NOMO-1 treated with DMSO at 0.1 percent for 48 hours (cell line): ENCODE measurements around the gene GRK5.
A peak's percentile ranks its signal among the peaks of the same experiment; 100 is the strongest.

Experiments
- DNase-seq: peaks from one replicate; lab custom pipeline; 2025; ENCODE audit not compliant: unreplicated experiment; lab: John Stamatoyannopoulos, UW

GRK5 gene

DNA sequence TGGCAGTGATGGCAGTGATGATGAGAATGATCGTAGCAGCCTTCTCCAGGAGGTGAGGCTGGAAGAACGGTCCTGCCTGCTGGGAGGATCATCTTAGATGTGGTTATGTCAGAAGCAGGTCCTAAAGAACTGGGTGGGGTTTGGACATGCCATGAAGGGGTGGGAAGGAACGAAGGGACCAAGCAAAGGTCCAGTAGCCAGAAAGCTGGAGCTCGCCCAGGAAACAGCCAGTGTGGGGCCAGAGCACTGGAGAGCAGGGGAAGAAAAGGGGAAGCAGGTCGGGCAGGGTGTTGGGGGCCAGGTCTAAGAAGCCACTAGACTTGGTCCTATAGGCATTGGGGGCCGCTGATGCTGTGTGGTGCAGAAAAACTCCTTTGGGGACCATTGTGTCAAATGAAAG is 207.8 kb downstream of the GRK5 start:
- DNase-seq, result no peak

DNA sequence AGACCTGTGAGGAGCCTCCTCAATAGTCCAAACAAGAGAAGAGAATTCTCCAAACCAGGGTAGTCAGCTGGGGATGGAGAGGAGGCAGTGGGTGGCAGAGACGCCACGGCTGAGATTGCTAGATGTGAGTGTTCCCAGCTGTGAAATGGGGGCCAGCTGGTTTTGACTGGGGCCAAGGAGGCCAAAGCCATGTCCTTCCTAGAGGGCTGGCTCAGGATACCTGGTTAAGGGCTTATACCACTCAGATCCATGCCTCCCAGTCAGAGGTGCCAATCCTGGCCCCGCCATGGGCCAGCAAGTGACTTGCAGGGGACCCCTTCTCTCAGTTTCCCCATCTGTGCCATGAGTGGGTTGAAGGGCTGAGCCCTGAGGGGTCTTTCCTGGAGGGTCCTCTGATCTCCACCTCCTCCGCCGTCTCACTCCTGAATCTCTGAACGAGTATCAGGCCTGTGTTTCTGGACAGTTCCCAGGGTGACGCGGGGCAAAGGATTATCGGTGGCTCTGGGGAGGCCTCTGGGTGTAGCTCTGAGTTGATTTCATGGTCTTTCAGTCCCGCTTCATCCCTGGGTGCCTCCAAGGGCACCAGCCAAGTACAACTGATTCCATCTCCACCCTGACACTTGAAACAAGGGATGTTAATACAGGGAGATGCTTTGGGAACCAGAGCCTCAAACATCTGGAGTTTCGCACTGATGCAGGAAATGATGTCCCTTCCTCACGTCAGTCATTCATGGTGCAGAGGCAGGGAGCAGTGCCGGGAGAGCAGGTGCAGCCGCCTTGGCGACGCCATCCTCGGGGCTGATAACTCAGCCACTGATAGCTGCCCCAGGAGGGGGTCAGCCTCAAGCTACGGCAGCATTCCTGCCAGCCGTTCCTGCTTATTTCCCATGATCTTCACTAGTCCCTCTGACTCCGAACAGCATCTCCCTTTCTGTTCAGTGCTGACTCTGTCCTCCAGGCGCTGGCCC is 208.4 kb downstream of the GRK5 start:
- DNase-seq, result no peak

DNA sequence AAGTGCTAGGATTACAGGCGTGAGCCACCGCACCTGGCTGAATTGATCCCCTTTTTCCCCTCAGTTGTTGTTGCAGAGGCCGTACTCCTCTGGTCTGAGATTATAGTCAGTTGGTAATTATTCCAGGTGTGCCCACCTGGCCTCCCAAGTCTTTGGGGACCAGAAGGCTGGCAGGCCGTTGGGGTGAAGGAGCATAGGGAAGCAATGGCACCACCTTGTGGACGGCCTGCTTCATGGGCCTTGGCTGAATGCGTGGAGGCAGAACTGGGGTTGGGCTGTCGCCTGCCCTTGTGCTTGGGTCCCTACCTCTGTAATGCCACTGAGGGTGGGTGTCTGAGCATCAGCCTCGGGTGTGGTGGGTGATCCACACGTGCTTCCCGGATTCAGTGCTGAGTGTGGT is 209.5 kb downstream of the GRK5 start:
- peak; percentile 48 for DNase-seq

DNA sequence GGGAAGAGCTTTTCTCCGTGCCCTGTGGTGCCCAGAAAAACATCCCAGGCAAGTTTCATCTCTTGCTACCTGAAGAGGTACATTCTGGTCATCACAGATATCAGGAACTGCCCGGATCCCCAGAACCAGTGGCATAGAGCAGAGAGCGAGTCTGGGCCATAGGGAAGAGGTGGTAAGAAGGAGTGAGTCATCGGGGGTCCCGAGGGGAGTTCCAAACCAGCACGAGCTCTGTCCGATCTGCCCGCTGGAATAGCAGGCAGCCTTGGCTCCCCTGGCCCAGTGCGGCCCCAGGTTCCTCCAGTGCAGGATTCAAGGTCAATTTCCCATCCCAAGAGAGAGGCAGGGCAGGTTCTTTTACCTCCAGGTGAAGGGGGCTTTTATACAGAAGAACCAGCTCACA is 210.5 kb downstream of the GRK5 start:
- no peak for DNase-seq

DNA sequence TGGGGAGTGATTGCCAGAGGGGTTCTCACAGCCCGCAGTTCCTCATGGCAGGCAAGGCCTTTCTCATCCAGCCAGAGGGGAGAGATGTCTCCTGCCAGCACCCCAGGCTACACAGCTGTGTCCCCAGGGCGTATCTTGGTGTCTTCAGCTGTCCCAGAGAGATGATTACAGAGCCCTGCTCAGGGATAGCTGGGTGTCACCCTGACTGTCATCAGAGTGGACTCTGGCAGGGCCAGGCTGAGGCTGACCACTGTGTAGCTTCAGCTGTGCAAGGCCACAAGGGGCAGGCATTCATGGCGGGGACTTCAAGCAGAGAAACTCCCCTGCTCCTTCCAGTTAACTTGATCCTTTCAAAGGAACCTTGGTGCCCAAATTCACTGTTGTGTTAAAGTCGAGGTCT is 211.0 kb downstream of the GRK5 start:
- DNase-seq, result no peak

DNA sequence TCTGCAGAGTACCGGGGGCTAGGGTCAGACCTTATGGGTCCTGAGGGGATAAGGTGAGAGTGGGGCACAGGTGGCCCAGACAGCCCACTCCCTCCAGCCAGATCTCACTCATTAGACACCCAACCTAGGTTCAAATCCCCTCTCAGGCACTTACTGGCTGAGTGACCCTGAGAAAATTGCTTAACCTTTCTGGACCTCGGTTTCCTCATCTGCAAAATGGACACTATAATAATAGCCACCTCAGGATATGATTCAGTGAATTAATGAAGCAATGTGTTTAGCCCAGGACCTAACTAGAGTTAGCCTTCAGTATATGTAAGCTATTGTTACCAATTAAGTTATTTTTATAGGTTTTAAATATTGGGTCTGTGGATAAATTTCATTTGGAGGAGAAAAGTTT is 212.6 kb downstream of the GRK5 start:
- DNase-seq, result no peak

DNA sequence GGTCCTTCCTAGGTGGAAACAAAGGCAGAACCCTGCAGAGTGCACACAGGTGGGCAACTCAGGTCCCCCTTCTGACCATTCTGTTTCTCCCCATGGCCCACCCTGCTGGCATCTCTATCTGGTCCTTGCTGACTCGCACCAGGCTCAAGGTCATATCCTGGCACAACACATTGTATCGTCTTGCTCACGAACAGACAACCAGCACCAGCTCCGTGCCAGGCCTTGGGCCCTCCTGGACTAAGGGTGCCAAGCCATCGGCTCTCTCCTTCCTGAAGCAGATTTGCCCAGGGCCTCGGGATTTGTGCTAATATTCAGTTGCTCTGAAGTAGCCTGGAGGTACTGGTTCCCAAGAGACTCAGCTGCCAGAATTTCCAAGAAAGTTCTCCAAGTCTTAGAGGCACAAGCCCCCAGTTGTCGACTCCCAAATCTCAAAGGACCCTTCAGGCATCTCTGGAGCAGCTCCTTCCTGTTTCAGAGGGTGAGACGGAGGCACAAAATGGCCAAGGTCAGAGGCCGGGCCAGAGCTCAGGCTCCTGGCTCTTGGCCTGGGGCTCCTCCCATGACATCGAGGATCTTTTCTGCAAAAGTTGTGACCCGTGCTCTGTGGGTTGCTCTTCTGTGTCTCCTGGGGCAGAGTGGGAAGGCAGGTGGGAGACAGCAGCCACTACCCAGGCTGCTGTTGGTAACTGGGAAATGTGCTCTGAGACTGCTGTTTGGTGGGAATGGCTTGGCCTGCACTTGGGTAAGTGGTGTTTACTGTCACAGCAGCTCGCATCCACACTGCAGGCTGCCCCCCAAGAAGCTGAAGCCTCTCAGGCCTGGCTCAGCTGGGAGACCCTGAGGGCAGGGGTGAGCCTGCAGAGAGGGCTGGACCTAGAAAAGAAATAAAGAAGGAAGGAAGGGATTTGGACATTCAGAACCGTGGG is 213.8 kb downstream of the GRK5 start:
- DNase-seq, result no peak

DNA sequence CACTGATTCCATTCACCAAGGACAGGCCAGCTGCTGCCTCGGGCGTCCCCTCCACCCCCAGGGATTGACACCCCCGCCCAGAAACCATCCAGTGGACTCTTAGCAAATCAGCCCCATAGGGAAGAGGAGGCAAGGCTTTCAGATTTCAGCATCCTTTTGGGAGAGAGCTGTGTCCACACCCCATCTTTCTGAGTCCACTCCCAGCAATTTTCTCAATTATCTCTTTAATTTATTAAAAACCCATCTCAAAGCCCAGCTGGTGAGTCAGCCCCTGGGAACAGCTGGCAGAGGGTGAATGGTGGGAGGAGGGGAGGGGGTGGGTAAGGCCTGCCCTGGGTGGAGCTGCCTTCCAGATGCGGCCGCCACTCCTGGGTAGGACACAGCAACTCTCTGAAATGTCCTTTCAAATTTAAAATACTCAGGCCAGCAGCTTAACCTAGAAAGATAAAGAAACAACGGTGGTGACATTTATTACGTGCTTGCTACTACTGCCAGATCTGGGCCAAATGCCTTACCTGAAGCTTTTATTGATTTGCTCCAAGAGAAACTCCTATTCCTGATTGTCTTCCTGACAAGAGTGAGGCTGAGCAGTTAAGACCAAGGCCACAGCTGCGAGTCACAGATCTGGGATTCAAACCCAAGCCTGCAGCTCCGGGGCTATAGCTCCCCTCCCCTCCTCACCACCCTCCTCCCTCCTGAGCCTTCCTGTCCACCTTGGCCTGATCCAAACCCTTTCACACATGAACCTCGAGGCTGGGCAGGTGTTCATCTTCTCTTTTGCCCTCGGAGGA is 214.7 kb downstream of the GRK5 start:
- DNase-seq, result no peak

DNA sequence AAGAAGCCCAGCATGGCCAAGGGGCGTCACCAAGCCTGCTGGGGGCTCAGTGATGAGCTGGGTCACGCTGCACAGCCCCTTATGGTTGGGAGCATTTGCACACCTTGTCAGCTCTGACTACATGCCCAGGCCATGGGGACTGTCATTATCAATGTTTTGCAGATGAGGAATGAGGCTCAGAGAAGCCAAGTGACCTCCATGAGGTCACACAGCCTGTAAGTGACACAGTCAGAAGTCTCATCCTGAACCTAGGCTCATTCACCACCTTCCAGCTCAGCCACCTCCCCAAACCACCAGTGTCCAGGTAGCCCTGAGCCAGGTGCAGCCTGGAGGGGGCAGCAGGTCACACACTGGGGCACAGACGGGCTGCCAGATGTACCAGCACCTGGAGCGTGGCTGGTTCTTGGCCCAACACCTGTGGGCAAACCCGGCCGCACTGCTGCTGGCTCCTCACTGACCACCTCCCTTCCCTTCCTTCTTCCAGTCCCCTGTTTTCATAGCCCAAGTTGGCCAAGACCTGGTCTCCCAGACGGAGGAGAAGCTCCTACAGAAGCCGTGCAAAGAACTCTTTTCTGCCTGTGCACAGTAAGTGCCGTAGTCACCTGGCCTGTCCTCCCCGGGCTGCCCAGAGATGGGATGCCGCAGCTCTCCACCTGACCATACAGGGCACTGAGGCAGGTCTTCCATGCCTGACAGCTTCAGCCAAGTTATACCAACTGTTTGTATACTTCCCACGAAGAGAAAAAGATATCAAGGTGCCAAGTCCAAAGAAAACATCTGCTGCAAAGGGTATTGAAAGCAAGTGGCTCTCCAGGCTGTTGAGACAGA is 215.5 kb downstream of the GRK5 start:
- DNase-seq, result no peak

DNA sequence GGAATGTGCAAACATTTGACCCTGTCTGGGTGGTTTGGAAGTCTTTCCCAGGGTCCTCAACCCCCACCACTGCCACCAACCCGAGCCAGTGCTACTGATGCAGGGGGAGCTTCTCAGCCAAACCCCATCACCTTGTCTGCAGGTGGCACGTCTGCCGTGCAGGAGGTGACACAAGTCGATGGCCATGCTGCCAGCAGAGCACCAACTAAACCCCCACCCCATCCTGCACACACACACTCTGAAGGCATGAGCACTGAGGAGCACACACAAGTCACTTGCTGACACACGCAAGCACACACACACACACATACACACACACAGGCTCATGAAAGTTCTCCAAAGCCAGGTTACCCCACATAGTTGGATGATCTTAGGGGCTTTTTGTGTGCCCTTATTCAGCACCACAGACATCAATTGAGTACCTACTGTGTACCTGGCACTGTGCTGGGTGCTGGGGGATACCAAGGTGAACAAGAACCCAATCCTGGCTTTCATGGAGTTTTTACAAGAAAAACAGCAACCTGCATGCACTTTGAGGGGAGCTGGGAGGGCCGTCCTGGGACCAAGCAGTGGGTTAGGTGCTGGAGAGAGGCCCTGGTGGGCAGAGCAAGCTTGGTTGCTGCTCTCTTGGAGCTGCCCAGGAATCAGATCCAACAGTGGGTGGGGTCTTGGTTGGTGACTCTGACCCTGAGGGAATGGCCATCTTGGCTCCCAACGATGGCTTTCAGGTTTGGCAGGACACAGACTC is 216.3 kb downstream of the GRK5 start:
- DNase-seq, result no peak

DNA sequence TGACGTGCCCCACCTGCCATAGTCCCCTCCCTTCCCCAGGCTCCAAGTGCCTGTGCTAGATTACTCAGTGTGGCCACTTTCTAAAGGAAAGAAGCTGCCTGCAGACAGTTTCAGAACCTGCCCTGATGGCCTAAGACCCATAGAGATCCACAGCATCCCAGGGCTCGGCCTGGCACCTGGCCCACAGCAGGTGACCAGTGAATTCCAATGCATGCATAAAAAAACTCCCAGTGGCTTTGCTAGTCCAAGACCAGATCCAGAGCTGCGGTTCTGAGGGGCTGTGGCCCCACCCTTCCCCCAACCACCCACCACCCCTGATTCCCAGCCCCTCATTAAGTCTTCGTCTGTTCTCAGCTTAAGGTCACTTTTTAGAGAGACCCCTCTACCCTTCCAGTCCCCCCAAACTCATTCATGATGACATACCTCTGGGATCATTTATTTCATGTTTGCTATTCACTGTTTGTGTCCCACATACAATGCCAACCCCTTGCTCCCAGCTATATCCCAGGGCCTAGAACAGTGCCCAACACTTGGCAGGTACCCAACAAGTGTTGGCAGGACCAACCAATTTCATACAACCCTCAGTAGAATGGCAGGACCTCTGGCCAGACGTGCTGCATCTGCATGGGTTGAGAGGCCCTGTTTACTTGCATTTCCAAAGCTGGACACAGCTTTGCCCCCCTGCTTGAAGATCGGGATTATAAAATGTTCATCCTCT is 217.0 kb downstream of the GRK5 start:
- DNase-seq, result no peak

DNA sequence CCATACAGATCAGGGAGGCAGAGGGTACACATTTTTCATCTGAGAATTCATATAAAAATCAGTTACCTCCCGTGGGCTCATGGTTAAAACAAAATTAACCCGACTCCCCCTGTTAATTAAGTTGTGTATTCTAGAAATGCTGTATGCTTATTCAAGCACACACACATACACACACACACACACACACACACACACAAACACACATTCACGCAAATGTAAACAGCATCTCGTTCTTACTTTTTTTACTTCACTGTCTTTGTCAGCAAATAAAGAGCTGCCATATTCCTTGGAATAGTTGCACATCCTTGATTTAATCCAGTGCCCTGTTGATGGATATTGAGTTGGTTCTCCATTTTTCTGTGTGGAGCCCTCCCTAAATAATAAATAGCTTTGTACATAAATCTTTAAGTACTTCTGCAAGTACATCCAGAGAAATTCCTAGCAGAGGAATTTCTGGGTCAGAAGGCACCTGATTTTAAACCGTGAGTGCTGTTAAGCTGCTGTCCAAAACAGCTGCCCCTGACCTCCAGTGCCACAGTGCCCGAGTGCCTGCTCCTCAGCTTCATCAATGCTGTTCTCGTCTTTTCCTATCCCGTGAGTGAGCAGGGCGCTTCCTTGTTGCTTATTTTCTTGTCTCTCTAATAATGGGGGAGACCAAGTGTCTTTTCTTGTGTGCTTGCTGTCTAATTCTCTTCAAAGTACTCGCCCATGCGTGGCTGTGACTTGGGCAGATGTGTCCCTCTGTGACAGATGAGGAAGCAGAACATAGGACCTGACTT is 217.9 kb downstream of the GRK5 start:
- DNase-seq, result no peak

DNA sequence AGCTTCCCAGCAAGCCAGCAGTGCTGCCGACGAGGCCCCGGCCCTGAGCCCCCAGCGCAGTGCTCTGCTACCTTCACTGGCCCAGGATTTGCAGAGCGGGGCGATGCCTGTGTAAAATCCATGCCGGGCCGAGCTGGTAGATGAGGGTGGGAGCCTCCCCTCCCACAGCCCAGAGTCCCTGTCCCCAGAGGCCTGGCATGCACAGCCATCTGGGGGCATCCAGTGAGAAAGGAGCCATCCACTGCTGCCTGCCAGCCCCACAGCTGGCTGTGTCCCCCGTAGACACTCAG is 218.5 kb downstream of the GRK5 start:
- DNase-seq, result no peak

DNA sequence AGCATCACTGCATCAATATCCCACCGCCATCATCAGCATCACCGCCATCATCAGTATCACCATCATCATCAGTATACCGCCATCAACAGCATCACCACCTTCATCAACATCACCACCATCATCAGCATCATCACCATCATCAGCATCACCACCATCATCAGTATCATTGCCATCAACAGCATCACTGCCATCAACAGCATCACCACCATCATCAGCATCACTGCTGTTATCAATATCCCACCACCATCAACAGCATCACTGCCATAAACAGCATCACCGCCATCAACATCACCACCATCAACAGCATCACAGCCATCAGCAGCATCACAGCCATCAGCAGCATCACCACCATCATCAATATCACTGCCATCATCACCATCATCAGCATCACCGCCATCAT is 219.3 kb downstream of the GRK5 start:
- DNase-seq, result no peak

DNA sequence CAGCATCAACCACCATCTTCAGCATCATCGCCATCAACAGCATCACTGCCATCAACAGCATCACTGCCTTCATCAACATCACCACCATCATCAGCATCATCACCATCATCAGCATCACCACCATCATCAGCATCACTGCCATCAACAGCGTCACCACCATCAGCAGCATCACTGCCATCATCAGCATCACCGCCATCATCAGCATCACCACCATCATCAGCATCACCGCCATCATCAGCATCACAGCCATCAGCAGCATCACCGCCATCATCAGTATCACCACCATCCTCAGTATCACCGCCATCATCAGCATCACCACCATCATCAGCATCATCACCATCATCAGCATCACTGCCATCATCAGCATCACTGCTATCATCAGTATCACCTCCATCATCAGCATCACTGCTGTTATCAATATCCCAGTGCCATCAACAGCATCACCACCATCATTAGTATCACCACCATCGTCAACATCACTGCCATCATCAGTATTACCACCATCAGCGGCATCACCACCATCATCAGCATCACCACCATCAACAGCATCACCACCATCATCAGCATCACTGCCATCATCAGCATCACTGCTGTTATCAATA is 220.0 kb downstream of the GRK5 start:
- no peak for DNase-seq

DNA sequence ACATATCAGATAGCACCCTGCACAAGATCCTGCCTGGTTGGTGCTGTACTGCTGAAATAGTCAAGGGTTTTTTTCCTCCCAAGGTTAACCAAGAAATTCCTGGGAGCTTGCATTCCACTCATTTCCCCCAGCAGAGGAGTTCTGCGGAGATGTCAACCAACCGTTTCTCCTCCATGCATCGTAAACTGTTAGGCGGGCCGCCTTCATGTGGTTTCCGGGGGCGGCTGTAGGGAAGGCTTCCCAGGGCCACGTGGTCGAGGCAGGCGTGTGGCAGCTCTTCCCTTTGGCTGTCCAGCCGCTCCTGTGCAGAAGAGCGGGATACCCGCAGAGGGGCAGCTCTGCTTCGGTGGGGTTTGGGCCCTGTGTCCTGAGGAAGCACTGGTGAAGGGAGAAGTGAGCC is 221.4 kb downstream of the GRK5 start:
- DNase-seq, result no peak

DNA sequence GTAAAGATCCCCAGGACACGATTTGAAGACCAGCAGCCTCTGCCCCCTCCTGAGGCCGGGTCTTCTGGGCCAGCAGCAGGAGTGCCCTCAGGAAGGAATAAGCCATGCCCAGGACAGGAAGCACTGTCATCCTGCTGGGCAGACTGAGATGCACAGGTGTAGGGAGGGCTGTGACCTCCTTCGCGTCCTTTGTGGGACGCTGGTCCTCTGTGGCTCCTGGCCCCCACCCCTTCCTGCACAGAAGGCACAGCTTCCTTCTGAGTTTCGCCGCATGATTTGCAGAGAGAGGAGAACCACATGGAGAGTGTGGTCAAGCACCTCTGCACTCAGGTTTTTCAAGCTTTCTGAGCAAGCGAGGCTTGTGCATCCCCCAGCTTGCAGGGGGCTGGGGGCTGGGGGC is 222.4 kb downstream of the GRK5 start:
- no peak for DNase-seq
